ENCODE data around the gene CDH16.
A peak's percentile ranks its signal among the peaks of the same experiment; 100 is the strongest.
"Not testable (repeated sequence)": the region's sequence is repeated elsewhere in the genome, so short reads cannot be mapped to it uniquely, and the experiment has no call there.

CDH16 gene, protein sequence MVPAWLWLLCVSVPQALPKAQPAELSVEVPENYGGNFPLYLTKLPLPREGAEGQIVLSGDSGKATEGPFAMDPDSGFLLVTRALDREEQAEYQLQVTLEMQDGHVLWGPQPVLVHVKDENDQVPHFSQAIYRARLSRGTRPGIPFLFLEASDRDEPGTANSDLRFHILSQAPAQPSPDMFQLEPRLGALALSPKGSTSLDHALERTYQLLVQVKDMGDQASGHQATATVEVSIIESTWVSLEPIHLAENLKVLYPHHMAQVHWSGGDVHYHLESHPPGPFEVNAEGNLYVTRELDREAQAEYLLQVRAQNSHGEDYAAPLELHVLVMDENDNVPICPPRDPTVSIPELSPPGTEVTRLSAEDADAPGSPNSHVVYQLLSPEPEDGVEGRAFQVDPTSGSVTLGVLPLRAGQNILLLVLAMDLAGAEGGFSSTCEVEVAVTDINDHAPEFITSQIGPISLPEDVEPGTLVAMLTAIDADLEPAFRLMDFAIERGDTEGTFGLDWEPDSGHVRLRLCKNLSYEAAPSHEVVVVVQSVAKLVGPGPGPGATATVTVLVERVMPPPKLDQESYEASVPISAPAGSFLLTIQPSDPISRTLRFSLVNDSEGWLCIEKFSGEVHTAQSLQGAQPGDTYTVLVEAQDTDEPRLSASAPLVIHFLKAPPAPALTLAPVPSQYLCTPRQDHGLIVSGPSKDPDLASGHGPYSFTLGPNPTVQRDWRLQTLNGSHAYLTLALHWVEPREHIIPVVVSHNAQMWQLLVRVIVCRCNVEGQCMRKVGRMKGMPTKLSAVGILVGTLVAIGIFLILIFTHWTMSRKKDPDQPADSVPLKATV

DNA sequence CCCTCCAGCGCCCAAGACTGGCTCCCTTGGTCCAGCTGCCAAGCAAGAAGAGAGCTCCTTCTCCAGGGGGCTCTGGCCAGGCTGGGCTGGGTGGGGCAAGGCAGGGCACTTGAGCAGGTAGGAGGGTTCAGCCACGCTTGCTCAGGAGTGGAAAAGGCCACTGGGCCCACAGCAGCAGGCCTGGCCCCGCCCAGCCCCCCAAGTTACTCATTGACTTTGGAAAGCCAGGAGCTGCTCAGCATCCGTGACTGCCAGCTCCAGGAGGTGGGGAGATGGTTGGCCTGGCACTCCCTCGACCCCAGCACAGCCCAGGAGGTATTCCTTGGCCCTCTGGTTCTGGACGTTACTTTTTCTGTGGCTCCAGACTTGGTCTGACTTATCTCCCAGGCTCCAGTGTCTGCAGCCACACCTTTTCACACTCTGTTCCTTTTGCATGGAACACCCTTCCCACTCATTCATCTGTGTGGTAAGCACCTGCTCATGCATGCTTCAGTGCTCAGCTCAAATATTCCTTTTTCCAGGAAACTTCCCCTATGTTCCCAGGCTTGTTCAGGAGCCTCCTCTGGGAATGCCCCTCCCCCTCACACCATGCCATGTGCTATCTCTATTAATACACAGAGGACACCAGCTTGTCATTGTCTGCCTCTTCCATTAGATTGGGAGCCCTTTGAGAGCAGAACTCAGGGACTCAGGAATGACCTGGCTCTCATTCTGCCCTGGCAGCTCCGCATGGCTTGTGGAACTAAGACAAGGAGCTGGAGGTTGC, at the start of gene CDH16:
Gene CDH16, minus strand, starts transcription at position 83 of the 766 bp plus-strand sequence. CDS start 820 bp downstream, outside the sequence.
- DNase-seq: no peak

DNA sequence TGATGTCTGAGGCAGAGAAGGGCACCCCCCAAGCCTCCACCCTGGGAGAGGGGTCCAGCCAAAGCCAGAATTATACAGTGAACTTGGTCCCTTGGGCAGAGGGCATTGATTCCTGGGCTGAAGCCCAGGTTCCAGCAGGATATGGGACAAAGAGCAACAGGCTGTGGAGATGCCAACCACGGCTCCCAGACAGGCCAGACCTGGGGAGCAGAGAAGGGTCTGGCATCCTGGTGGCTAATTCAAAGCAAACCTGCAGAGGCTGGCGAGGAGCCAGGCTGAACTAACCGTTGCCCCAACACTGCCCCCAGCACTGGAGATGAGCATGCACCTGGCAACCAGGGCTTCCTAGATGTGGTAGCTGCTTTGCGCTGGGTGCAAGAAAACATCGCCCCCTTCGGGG, 45.4 kb upstream of the CDH16 start:
- no peak for DNase-seq

DNA sequence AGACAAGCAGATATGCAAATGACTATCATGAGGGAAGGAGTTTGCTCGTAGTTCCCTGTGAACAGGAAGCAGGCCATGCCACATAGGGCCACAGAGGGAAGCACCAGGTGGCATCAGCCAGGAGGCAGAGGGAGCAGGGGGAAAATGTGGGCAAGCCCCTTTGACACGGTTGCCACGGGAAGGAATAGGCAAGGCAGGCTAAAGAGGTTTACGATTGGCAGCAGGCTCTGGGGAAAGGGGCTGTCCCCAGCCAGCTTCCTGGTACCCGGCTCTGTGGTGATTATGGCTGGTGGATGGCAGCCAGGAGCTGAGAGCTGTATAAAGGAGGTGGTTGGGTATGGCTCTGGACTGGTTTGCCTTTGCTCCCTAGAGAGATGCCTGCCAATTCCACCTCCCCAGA, 43.2 kb upstream of the CDH16 start:
- no peak for DNase-seq

DNA sequence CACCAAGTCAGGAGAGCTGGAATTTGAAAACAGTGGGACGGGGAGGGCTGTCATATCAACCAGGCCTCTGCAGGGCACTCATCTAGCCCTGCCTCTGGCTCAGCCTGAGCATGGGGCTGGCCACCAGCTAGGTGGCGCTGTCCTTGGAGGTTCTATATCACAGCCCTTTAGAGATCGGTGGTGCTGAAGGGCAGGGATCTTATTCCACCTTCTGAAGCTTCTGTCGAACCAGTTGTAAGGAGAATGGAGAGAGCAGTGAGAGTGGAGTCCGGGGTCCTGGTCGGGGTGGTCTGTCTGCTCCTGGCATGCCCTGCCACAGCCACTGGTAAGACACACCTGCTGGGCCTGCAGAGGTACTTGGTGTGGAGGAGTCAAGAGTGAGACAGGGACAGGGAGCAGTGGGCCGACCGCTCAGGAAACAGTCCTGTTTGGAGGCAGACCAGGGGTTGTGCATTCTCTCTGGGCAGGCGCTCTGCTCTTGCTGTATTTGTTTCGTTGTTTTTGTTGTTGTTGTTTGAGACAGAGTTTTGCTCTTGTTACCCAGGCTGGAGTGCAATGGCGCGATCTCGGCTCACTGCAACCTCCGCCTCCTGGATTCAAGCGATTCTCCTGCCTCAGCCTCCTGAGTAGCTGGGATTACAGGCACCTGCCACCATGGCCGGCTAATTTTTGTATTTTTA, 42.5 kb upstream of the CDH16 start, which contains the start of gene CES3:
Gene CES3, plus strand, starts transcription at position 202 of the 680 bp plus-strand sequence. Its CDS starts 42 bp downstream, at position 244.
- peak; percentile 89 for DNase-seq

DNA sequence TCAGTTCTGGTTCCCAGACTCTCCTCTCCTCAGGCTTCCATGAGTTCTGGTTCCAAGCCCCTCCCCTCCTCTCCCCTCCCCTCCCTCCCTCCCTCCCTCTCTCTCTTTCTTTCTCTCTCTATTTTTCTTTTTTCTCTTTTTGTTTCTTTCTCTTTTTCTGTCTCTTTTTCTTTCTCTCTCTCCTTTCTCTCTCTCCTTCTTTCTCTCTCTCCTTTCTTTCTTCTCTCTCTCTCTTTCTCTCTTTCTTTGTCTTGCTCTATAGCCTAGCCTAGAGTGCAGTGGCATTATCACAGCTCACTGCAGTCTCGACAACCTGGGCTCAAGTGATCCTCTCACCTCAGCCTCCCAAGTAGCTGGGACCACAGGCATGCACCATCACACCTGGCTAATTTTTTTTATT, 41.6 kb upstream of the CDH16 start:
- no peak for DNase-seq

DNA sequence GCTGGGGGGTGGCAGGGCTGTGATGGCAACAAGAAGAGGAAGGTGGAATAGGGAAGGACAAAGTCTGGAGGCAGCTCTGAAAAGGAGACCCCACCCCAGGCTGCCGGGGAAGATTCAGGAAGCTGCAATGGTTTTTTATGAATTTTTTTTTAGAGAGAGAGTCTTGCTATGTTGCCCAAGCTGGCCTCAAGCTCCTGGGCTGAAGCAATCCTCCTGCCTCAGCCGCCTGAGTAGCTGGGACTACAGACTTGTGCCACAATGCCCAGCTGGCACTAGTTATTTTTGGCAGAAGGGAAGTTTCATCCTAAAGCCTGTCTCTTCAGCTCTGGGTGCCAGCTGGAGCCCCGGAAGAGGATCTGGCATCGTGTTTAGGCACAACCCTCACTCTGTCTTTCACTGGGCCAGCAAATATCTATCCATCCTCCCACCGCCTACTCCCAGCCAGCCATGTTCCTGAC, 41.0 kb upstream of the CDH16 start:
- no peak for DNase-seq

DNA sequence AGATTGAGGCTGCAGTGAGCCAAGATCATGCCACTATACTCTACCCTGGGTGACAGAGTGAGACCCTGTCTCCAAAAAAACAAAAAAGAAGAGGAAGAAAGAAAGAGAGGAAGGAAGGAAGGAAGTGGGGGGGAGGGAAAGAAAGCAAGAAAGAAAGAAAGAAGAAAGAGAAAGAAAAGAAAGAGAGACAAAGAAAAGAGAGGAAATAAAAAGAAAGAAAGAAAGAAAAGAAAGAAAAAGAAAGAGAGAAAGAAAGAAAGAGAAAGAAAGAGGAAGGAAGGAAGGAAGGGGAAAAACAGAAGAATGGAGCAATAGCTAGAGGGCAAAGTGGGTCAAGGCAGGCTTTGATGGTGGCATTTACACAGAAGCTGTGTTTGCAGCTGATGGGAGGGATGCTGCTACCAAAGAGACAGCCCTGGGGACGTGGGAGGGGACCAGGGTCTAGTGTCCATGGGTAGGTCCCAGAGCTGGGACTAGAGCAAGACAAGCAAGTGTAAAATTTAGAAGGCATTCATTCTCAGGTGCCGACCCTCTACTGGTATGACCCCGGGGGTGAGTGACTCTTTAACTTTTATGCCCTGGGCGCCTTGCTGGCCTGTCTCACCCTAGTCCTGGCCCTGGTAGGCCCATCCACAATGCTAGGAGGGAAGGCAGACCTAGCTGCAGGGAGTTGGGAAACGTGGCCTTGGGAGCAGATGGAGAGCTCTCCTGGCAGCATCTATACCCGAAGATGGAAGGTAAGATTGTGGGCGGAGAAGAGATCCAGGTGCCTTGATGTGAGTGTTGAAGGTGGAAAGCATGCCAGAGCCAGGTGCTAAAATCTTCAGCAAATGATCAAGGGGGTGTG, 40.4 kb upstream of the CDH16 start:
- no peak for DNase-seq

DNA sequence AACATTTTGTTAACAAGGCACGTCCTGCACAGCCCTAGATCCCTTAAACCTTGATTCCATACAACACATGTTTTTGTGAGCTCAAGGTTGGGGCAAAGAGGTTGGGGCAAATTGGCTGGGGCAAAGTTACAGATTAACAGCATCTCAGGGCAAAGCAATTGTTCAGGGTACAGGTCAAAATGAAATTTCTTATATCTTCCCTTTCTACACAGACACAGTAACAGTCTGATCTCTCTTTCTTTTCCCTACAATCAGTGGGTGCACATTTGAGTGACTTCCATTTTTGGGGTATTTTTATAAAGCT, 37.4 kb upstream of the CDH16 start:
- not testable (repeated sequence) for DNase-seq

DNA sequence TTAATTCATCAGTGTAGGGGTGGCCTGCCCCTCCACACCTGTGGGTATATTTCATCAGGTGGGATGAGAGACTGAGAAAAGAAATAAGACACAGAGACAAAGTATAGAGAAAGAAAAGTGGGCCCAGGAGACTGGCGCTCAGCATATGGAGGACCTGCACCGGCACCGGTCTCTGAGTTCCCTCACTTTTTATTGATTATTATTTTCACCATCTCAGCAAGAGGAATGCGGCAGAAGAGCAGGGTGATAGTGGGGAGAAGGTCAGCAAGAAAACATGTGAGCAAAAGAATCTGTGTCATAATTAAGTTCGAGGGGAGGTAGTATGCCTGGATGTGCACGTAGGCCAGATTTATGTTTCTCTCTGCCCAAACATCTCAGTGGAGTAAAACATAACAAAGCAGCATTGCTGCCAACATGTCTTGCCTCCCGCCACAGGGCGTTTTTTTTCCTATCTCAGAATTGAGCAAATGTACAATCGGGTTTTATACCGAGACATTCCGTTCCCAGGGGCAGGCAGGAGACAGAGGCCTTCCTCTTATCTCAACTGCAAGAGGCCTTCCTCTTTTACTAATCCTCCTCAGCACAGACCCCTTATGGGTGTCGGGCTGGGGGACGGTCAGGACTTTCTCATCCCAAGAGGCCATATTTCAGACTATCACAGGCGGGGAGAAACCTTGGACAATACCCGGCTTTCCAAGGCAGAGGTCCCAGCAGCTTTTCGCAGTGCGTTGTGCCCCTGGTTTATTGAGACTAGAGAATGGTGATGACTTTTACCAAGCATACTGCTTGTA, 36.9 kb upstream of the CDH16 start:
- DNase-seq: not testable (repeated sequence)

DNA sequence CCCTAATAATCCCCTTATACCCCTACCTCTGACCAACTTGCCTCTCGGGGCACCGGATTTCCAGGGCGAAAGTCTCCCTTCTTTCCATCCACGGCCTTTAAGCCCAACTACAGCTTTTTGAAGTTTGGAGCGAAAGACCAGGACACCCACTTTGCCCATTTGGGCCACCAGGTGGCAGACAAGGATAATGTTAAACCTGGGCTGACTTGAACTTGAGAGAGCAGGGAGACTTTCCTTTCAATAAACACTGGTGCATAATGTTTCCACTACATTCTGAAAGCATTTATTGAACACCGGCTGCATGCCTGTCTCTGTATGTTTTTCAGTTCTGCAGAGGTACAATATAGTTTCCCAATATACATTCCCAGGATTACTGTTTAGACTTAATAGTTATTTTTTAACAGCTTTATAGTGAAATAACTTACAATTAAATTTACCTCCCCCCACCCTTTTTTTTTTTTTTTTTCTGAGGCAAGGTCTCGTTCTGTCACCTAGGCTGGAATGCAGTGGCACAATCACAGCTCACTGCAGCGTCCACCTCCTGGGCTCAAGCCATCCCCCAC, 35.5 kb upstream of the CDH16 start:
- peak; percentile 90 for DNase-seq

DNA sequence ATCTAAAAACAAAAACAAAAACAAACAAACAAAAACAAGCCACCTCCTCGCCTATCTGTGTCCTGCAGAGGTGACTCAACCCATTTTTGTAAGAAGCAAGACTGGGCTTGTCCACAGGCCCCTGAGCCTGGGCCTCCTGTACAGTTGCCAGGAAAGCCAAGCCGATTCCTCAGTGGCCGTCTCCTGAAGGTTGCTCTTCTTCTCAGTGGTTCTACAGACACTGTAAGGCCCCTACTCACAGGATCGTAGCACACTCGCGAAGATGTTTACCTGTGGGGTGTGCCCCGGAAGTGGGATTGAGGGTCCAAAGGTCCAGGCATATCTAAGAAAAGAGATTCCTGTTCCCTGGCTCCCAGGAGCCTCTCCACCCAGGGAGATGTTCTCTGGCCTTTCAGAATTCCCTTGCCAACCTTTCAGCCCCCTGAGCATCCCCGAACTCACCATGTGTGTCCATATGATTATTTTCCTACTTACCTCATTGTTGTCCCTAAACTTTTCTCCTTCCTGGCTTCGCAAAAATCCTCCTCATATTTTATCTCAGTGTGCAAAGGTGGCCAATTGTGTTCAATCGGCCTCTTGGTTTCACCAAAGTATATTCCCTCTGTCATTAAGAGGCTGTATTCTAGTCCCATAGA, 34.9 kb upstream of the CDH16 start:
- DNase-seq: no peak

DNA sequence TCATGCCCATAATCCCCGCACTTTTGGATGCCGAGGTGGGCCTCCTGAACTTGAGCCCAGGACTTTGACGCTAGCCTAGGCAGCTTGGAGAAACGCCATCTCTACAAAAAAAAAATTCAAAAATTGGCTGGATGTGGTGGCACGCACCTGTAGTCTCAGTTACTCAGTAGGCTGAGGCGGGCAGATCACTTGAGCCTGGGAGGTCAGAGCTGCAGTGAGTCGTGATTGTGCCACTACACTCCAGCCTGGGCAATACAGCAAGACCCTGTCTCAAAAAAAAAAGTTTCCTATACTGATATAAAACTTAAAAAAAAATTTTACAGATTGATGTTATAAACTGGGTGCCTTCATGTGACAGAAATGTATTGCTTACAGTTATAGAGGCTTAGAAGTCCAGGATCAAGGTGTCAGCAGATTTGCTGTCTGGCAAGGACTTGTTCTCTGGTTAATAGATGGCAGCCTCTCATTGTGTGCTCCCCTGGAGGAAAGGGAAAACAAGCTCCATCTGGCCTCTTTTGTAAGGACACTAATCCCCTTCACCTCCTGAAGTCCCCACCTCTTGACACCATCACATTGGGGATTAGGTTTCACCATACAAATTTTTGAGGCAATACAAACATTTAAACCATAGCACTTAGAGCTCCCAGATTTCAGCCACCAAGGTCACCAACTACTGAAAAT, 33.9 kb upstream of the CDH16 start:
- no peak for DNase-seq

DNA sequence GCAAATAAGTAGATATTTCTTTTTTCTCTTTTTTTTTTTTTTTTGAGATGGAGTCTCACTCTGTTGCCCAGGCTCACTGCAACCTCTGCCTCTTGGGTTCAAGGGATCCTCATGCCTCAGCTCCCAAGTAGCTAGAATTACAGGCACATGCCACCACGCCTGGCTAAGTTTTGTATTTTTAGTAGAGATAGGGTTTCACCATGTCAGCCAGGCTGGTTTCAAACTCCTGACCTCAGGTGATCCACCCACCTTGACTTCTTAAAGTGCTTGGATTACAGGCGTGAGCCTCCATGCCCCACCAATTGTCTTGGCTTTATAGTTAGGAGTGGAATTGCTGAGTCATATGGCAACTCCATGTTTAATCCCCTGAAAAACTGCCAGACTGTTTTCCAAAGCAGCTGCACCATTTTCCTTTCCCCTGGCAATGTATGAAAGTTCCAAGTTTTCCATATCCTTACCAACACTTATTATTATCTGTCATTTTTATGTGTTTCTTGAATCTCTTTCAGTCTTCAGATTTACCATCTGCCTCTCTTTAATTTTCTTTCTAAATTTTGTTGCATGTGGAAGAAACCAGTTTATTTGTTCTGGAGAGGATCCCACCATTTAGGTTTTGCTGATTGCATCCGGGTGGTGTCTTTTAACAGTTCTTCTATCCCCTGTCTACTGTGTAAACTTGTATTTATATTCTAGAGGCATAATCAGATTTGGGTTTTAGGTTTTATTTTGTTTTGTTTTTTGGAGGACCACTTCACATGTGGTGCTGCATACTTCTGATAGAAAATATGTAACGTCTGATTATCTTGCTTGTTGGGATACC, 32.5 kb upstream of the CDH16 start:
- no peak for DNase-seq

DNA sequence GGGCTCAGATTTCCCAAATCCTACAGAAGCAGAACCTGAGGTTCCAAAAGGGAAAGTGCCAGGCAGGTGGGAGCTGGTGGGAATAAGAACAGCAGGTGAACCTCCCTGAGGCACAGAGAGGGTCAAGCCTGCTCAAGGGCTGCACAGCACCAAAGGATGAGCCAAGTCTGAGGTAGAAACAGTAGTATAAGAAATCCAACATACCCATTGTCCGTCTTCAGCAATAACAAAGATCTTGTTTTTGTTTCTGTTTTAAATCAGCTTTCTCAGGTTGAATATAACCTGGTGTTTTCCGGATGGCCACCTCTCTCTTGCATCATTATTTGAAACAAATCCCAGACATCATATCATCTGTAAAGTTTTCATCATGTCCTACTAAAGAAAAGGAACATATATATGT, 31.8 kb upstream of the CDH16 start:
- no peak for DNase-seq

DNA sequence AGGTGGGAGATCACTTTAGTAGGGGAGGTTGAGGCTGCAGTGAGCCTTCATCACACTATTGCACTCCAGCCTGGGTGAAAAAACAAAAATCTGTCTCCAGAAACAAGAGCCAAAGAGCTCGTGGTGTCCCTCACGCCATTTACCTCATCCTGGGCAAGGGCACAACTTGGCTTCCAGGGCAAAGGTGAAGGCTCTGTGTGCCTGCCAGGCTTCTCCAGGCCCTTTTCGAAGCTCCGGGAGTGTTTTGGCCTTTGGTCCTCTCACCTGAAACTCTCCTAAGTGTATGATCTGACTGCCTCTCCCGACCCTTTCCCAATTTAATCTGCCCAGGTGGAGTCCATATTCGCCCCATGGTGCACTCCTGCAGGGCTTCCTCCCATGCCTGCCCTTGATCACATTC, 30.8 kb upstream of the CDH16 start:
- DNase-seq: no peak

DNA sequence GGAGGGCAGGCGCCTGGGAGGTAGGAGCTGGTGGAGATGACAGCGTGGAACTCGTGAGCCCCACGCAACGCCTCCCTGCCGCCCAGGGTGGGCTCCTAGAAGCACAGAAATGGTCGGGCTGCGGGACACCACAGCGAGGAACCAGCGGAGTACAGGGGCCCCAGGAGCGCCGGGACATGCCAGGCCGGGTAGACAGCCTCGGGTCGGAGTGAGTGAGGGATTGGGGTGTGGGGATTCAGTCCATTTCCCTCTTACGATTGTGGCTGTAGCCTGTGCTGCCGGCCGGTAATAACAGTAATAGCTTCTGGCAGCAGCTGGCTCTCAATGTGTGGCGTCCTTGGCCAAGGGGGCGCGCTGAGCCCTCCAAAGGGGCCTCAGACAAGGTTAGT, 30.1 kb upstream of the CDH16 start:
- DNase-seq: no peak

DNA sequence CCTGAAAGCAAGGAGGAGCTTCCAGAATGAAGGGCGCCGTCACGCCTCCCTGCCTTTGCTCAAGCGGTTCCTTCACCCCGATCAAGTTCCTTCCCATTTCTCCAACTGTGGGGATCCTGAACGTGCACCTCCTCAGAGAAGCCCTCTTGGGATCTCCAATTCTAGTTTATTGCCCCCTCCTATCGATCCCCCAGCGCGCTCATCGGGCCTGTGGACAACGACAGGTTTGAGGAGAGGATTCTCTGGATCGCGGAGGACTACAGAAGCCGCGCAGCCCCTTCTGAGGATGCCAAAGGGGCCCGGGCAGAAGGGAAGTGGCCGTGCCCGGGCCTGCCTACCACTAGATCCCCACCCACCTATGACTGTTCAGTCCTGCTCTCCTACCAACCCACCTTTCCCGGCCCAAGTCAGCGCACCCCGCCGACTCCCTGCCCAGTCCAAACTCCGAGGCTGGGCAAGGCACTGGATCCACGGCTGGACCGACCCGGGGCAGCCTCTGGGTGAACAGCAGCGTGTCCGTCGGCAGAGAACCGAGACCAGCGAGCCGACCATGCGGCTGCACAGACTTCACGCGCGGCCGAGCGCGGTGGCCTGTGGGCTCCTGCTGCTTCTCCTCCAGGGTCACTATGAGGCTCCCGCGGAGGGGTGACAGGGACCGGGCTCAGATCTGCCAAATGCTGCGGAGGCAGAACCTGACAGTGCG, 29.6 kb upstream of the CDH16 start:
- no peak for DNase-seq

Measured in hematopoietic multipotent progenitor cell treated with erythropoietin and hydrocortisone succinate and interleukin-3 and kit ligand, for 6 days (in vitro differentiated cells).